HTR-8/SVneo (cell line): ENCODE data around the gene CTNNAL1.
A peak's percentile ranks its signal among the peaks of the same experiment; 100 is the strongest.

Experiments
- DNase-seq: peaks from one replicate; pipeline ENCODE4 v3.0.0; 2011; ENCODE audit warnings: low spot score, mixed read lengths; ENCODE audit not compliant: insufficient read length
- FAIRE-seq: peaks from 2 replicates; lab custom pipeline; 2011; peaks lifted over from hg19 to GRCh38; lab: Jason Lieb, UNC

Gene CTNNAL1

DNA sequence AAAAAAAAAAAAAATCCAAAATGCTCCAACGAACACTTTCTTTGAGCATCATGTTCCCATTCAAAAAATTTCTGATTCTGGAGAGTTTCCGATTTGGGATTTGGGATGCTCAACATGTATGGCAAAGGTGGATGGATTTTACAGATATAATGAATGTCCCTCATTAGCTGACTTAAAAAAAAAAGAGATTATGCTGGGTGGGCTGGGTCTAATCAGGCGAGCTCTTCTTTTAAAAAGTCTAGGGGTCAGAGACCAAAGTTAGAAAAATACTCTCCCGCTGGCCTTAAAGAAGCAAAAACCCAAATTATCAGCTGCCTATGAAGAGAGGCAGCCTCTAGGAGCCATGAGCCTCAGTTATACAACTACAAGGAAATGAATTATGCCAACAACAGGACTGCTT, 15.2 kb upstream of the CTNNAL1 start:
- FAIRE-seq, result no peak
- no peak for DNase-seq

DNA sequence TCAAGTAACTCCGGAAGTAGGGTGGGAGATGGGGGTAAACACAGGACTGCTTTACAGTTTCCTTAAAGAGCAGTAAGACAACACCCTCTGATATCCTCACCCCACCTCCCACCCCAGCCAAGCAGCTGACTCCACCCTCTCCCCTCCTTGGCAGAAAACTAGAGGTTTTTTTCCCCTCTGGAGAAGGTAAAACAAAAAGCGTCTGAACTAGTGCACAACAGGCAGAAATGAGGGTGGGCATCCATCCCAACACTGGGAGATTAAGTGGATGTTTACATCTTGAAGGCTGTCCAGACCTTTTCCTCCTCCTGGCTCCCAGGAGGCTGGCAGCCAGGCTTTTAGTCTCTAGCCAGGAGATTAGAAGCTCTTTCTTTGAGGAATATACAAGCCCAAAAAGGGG, 13.9 kb upstream of the CTNNAL1 start:
- FAIRE-seq (no peak), DNase-seq (no peak)

DNA sequence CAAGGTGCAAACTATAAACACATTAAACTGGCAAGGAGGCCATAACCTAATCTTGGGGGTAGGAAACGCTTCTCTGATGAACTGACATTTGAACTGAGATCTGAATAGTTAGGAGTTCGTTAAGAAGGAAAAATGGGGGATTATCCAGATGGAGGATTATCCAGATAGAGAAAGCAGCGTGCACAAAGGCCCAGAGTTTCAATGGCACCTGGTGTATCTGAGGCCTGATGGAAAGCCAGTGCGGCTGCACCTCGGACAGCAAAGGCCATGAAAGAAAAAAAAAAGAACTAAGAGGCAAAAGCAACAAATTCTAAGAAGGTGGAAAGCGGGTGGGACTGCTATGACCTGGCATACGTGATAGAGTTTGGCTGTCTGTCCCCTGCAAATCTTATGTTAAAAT, 13.0 kb upstream of the CTNNAL1 start:
- DNase-seq, result no peak
- FAIRE-seq, result no peak

DNA sequence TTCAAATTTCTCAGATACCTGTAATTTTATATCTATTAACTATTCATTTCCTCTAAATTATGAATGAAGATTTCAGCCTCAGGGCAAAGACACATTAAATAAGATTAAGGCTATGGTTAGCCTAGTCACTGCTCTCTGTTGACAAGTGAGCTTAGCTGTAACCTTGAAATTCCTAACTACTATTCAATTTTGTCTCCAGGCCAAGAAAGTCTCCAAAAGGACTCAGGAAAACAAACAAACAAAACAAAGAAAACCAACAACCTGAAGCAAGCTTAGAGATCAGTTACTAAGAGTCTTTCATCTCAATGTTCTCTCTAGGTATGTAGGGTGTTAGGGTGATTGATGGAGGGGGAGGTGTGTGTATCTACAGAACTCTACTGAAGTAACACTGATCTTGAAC, 9.6 kb upstream of the CTNNAL1 start:
- FAIRE-seq, result no peak
- no peak for DNase-seq

DNA sequence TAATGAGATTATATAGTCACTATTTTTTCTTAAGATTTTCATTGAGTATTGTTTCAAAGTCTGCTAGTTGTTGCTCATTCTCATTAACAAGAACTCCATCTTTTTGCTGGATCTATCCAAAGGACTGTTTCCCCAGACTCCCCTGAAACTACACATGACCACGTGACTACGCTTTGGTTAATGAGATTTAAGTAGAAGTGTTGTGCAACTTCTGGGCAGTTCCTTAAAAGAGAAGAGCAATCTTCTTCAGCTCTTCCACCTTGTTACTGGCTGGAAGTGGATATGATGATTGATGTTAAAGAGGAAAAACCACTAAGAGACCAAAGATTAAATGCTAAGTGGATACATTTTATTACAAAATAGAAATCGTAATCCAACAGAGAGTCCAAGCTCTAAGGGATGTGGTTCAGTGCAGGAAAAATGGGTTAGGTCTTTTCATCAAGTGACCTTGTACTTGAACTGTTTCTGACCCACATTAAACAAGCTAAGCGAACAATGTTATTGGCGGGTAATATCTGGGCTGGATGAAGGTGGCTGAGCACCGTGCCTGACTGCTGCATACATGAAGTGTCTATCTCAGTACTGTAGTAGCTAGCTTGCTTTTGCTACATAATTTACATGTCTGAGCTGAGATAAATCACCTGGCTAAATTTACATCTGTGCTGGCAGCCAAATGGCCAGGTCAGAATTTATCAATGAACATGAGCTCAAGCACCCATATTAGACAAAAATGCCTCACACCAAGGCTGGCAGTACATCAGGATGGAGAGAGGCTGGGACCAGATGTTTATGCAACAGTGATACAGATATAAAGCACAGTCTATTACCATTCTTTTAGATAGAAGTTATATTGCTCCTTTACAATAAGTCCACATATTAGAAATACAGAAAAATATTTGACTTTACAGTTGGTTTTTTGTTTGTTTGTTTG, 7.5 kb upstream of the CTNNAL1 start:
- DNase-seq, result no peak
- no peak for FAIRE-seq

DNA sequence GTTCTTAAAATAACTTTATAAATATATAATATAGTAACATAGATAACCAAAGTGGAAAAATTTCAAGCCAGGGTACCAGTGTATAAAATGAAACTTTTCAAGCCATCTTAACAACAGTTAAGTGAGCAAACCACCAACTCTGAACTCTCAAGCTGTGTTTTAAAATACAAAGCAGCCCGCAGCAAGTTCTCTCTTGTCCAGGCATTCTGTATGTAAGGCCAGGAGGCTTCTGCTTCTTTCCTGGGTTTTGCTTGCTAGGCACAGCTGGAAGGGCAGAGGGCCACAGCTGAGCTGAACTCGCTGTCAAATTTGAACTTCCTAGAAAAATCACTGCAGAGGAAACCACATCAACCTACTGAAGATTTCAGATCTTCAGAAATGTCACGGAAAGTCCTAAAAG, 6.8 kb upstream of the CTNNAL1 start:
- DNase-seq, result no peak
- no peak for FAIRE-seq

DNA sequence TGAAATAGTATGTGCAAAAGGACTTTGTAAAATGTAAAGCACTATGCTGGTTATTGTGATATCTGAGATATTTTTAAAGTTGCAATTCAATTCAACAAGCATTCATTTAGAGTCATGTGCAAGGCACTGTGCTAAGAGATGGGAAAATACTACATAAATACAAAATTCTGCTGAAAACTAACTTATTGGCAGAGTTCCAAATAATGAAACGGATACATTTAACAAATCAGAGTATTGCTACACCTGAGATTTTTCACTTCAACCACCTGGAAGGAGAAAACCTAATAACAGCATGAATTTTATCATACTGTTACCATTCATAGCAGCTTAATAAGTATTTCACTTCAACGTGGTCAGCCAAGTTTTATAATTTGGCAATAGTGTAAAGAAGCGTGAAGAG, 6.1 kb upstream of the CTNNAL1 start:
- FAIRE-seq, result no peak
- no peak for DNase-seq

DNA sequence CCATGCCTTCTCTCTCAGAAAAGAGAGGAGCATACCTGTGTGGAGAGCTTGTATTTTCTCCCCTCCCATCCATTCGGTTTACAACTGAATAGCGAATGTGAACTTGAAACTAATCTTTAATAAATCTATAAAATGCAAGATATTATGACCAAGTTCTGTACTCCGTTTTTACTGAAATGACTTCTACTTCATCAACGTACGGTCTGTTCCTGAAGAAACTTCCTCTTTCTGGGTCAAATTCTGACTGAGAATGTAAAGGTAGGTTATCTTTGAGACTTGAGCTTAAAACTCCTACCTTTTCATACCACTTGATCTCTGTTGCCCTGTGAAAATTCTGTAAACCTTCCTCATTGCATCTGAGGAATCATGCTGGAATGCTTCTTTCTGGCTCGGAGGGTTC, 4.2 kb upstream of the CTNNAL1 start:
- DNase-seq (no peak), FAIRE-seq (no peak)

DNA sequence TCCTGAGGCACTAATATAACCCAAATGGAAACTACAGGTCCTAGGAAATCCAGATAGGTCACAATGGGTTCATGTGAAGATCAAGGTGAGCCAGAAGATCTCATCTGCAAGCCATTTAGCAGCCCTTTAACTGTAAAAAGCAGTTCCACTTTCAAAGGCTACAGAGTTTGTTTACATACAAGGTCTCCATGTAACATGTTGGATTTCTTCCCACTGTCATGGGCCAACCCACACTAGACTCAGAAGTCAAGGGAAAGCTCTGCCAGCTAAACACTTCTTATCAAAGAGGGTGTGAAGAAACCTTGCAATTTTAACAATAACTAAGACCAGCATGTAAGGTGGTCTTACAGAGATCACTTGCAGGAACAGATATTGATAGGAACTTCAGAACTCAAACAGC, 3.8 kb upstream of the CTNNAL1 start:
- no peak for FAIRE-seq

DNA sequence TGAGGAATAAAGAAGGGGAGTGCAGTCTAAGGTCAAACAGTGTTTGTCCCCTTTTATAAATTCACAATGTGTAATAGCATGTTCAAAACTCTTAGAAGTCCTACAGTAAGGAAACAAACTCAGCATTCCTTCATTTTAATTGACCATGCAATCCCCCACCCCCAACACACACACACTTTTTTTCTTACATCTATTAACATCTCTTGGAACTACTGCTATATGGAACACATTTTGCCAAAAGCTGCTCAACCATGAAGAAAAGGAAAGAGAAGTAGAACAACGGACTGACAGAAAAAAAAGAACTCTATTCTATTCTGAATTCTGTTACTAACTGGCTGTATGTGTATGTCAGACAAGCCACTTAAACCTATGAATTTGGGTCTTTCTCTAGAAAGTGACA, 2.8 kb upstream of the CTNNAL1 start:
- DNase-seq (no peak), FAIRE-seq (no peak)

More for the DNA sequence above, 3.8 kb upstream of the CTNNAL1 start:
- DNase-seq, result no peak

DNA sequence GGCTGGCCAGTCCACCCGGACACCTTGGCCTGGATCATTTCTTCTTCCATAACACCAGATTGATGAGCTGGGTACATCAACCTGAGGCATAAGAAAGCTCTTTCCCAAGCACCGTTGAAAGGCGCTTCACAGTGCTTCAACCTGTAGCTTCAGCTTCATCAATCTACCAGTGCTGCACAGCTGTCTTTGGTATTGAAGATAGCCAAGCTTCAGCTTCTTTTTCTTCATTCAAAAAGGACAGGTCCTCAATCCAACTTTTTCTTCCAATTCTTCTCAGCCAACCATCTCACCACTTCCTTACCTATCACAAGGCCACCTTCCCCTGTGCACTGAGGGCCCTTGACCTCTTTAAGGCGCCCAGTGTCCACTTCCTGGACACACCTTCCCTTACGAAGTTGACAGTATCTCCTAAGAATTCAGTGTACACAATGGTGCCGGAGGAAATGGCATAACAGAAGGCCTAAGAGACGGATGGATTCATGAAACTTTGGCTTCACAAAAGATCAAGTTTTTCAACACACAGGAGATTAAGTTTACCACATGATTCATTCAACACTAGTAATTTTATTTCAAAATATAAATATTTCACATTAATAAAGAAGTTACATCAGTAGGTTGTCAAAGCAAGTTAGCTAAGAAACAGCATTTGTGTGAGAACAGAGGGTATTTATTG, 1.4 kb upstream of the CTNNAL1 start:
- no peak for FAIRE-seq
- DNase-seq, result no peak

DNA sequence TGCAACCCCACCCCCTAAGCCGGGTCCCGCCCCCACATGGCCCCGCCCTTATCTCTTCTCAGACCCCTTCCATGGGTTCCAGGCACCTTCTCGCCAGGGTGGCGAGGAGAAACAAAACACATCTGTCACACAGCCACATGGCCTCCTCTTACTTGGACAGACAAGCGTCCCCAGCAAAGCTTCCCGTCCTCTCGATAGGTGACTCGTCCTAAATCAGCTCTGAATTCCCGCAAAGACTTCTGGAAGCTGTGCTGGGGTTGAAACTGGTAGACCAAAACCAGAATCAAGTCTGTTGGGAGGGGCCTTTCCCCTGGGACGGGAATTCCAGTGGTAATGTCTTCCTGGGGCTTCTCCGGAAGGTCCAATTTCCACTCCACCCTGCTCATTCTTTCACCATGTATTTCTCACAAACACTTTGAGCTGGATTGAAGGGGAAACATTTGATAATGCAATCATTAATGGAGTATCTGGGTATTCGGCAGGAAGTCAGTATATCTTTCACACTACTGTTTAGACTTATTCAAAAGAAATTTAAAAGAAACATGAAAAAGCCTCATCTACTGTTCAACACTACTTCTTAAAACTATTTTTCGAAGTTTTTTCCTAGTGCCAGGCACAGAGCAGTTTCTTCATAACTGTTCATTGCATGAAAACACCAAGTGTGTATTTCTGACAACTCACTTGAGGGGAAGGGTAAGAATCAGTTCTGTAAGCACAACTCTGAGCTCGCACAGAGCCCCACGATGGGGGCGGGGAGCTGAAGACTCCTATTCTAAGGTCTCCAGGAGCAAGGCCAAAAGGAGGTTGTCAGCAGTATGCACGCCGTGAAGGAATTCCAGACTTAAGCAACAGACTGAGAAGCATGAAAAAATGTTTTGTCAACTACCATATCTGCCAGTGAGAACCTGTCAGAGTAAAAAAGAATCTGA, 644 bp upstream of the CTNNAL1 start:
- FAIRE-seq (peak; percentile 55), DNase-seq (no peak)

DNA sequence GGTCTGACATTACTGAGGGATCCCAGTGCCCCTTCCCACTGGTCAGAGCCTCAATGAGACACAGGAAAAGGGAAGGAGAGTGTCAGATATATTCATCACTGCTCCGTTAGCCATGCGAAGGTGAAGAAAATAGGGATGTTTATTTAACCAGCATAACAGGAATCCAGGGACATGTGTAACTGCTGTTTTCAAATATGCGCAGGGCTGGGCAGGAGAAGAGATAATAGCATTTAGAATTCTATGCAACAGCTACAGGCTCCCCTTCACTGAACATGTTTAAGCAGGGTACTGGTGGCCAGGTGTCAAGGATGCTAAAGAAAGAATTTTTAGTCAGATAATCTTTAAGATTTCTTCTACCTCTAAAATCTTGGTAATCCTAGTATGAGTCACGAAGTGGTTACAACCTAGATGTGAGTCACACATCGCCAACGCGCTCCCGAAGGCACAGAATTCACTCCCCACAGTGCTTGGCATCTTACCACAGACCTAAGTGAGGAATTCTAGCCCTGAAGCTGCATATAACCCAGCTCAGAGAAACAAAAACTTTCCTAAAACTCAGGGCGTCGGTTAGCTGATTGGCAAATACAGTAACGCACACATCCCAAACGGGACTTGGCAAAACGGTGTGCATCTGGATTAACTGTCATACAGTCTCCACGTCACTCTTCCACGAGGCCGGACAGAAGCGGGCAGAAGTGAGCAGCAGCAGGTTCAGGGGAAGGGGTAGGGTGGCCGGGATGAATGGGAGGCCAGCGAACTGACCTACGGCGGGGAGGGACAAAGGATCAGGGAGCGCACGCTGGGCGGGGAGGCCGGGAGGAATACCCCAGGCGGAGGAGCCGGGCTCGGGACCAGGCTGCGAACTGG, 1.1 kb downstream of the CTNNAL1 start:
- FAIRE-seq (peak; percentile 84), DNase-seq (peak; percentile 83)

DNA sequence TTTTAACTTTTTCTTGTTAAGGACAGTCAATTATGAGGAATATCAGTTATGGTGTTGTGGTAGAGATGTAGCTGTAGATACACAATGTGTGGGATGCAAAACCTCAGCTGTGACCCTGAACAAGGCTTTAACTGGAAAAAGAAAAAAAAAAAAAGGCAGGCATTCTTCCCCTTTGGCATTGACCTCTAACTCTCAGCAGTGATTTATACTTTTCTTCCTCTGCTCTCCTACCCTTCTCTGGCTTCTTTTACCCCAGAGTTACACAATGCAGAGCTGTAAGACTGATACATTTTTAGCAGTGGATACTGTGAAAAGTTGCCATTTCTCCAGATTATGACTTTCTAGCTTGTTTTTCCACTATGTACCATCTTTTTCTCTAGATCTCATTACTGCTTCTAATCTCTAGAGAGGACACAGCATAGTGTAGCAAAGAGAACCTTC, 2.0 kb downstream of the CTNNAL1 start:
- FAIRE-seq (no peak), DNase-seq (no peak)

DNA sequence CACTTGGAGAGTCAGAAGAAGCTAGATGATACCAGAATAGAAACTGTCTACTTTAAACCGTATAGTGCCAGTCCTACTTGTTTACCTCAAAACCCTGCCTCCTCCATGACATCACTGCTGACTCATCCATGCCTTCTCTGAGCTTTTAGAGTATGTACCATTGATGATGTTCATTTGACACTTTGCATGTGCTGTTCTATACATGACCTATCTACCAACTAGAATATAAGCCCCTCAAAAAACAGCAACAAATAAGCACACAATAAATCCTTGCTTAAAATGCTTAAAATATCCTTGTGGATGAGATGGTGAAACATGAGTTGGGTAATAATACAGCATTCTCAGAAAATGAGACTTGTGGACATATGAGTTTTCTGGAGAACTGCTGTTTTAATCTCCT, 2.6 kb downstream of the CTNNAL1 start:
- no peak for FAIRE-seq
- DNase-seq, result peak; percentile 28

DNA sequence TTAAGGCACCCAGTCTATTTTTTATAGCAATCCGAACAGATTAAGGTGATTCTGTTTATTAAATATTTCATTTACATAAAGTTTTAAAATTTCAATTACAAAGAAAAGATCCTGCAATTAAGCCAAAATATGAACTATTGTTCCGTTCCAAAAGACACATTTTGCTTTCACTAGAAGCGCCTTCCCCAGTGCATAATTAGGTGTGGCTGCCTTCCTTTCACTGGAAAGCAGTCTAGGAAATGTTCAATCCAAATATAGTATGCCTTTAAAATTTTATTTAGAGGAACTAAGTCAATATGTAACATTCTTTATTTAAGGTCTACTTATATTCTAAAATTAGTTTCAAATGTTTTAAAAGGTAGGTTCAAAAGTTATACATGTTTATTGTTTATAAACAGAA, 7.6 kb downstream of the CTNNAL1 start:
- no peak for FAIRE-seq
- DNase-seq, result no peak

DNA sequence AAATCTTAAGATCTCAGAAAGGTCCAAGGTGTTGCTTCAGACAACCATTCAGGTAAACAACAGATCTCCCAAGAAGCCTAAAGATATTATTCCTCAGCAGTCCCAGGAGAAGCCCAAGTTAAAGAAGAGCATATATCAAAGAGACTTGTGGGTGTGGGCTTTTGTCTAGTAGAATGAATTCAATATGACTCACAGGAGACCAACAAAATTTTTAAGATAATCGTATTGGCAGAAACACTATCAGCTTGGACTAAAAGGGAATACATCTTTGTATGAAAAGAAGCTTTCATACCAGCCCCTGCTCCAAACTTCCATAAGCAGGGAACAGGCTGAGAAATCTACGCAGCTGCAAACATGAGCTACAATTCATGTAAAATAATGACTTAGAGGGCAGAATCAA, 10.2 kb downstream of the CTNNAL1 start:
- FAIRE-seq (no peak), DNase-seq (no peak)

DNA sequence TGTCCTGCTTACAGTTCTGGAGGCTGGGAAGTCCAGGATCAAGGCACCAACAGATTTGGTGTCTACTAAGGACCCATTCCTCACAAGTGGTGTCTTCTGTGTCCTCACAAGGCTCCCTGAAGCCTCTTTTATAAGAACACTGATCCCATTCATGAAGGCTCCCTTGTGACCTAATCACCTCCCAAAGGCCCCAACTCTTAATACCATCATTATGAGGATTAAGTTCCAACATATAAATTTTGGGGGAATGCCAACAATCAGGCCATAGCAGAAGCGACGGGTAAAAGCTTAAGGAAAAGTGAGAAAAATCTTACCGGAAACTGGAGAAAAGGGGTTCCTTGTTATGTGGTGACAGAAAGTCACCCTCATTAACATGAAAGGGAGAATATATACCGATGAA, 11.2 kb downstream of the CTNNAL1 start:
- FAIRE-seq, result no peak
- DNase-seq, result no peak

DNA sequence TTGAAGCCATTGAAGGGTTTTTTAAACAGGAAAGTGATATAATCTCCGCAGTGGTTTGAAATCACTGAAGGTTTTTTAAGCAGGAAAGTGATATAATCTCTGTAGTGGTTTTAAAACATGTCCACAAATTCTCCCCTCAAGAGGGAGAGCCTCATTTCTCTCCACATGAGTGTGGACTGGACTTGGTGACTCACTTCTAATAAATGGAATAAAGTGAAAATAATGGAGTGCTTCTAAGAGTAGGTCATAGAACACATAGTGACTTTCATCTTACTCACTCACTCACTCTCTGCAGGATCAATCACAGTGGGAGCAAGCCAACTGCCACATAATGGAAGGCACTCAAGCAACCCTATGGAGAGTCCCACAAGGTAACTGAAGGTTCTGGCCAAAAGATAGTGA, 12.0 kb downstream of the CTNNAL1 start:
- DNase-seq, result peak; percentile 50

DNA sequence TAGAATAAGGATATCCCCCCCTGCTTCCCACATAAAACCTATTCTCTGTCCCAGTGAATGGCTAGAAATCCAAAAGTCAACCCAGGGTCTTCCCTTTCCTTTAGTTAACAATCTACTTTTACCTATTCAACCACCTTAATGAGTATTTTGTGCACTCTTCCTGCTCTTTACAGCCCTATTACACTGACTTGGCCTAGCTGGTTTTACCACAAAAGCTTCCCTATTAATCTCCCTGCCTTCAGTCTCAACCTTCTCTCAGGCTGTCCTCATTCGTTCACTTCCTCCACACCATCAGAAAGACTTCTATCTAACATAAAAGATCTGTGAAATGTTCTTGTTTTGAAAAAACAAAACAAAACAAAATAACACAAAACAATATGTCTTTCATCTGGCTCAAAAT, 16.2 kb downstream of the CTNNAL1 start:
- FAIRE-seq, result no peak
- DNase-seq, result no peak

More for the DNA sequence above, 12.0 kb downstream of the CTNNAL1 start:
- peak; percentile 60 for FAIRE-seq
